ENCODE data around the gene ADAMTS17. TPM values are rescaled to one million over a fixed set of nuclear protein-coding genes. Genes with fewer than 3 reads are reported as not detected.
A peak's percentile ranks its signal among the peaks of the same experiment; 100 is the strongest.
"Not testable (repeated sequence)": the region's sequence is repeated elsewhere in the genome, so short reads cannot be mapped to it uniquely, and the experiment has no call there.

The ADAMTS17 gene
- total and polyA plus RNA-seq, 4 experiments from 2014 or later: 2.1 to 6.2 (median 4.8) TPM

DNA sequence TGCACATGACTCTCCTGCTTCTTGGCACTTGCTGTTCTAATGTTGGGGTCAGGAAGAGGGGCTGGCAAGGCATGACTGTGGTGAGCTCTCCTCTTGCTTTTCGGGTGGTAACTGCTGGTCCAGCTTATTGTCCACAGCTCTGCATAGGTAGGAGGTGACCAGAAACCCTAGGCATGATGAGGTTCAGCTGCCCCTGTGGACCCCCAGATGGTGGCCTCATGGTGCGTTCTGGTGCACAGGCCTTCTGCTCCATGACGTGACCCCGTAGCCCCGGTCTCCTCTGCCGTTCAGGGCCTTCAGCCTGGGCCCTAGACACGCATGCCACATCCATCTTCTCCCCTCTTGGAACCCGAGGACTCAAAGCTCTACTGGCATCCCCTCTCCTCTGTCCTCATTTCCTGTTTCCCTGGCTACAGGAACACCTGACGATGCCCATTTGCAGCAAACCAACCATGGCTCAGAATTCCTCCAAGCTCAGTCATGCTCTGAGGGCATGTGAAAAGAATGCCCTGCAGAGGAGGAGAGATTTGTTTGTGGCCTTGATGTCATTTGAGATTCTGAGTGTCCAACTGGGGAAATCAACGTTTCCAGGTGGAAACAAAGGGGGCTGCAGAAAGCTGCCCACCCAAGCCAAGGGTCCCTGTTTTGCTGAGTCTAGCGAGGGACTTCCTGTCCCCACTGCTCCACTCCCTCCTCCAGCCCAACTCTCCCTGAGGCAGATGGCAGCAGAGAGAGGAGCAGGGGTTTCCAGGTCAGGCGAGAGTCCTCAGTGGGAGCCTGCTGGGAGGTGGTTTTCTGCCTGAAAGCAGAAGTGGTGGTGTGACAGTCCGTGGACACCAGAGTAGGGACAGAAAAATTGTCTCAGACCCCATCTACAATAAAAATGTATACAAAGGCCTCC is 409.8 kb downstream of the ADAMTS17 start:
- Mint-ChIP-seq H3K27ac (peak overlapping the region in 1 of 7 donors; percentile 35), H3K27me3 (peaks cover 2% of the 10 kb centered on the region in 2 donors), H3K4me3 (no peak overlapping the region), H3K4me1 (peaks cover 3 to 16% (median 10%) of the 10 kb centered on the region in 4 donors), H3K36me3 (peaks cover 0 to 1% of the 10 kb centered on the region in 2 donors), H3K9me3 (peaks cover 0 to 3% (median 0%) of the 10 kb centered on the region in 8 donors)
- POLR2A ChIA-PET (ENCODE audit: partially characterized antibody): interaction anchor here (1.4 kb wide), 1 partner anchor 407 kb away, joined by 3 read pairs; no protein-coding TSS in a partner anchor
- H3K27me3 ChIP-seq (ENCODE audit: insufficient read depth, low read length): no peaks in the 10 kb centered on the region
- no peak overlapping the region for H3K27ac ChIP-seq (ENCODE audit: low read depth, low read length)
- intact Hi-C loops (cut with micrococcal nuclease): no loop called here
- H3K4me1 ChIP-seq (ENCODE audit: insufficient read depth, low read length): peaks cover 10% of the 10 kb centered on the region
- CTCF ChIA-PET (ENCODE audit: partially characterized antibody): interaction anchor here (4.6 to 5.7 kb wide), 2 partner anchors 407 to 419 kb away, joined by 56 to 77 read pairs; no protein-coding TSS in a partner anchor
- no peaks in the 10 kb centered on the region for H3K9me3 ChIP-seq (ENCODE audit: control insufficient read depth in 1 of 2, low read length in 2 of 2)
- DNase-seq: no peak
- no peak overlapping the region for H3K4me3 ChIP-seq (ENCODE audit: low read length in 2 of 2)
- H3K36me3 ChIP-seq (ENCODE audit: insufficient read depth, low read length): no peaks in the 10 kb centered on the region

DNA sequence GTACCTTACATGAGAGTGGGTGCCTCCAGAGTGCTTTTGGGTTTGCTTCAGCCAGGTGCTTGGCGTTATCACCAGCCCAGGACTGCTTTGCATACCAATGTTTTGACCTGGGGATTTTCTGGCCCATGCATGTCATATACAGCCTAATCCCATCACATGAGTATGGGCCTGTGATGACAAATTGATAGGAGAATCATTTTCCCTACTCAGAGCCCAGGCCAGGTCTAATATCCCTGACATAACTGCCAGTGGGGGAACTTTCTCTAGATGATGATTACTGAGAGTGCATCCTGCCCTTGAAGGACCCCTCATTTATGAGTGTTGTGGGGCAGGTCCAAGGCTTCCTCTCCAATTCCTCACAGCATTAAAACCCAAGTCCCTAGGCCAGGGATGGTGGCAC is 411.1 kb downstream of the ADAMTS17 start:
- Histone ChIP-seq H3K27ac (ENCODE audit: low read depth, low read length) (no peak overlapping the region), H3K4me3 (ENCODE audit: low read length in 2 of 2) (no peak overlapping the region), H3K4me1 (ENCODE audit: insufficient read depth, low read length) (peaks cover 13% of the 10 kb centered on the region), H3K27me3 (ENCODE audit: insufficient read depth, low read length) (no peaks in the 10 kb centered on the region), H3K36me3 (ENCODE audit: insufficient read depth, low read length) (no peaks in the 10 kb centered on the region), H3K9me3 (ENCODE audit: control insufficient read depth in 1 of 2, low read length in 2 of 2) (no peaks in the 10 kb centered on the region)
- no peak for DNase-seq
- Mint-ChIP-seq H3K36me3 (peaks cover 0 to 3% of the 10 kb centered on the region in 2 donors), H3K4me3 (peak overlapping the region in 2 of 8 donors; percentile 10 to 15), H3K27ac (no peak overlapping the region), H3K4me1 (peaks cover 7 to 22% (median 14%) of the 10 kb centered on the region in 4 donors), H3K27me3 (peaks cover 0 to 2% of the 10 kb centered on the region in 2 donors), H3K9me3 (peaks cover 0 to 8% (median 0%) of the 10 kb centered on the region in 8 donors)
- ChIA-PET CTCF (ENCODE audit: partially characterized antibody) (interaction anchor here (4.6 to 5.7 kb wide), 2 partner anchors 408 to 420 kb away, joined by 56 to 77 read pairs; no protein-coding TSS in a partner anchor), POLR2A (ENCODE audit: partially characterized antibody) (no interaction called here)
- intact Hi-C loops (cut with micrococcal nuclease): no loop called here

DNA sequence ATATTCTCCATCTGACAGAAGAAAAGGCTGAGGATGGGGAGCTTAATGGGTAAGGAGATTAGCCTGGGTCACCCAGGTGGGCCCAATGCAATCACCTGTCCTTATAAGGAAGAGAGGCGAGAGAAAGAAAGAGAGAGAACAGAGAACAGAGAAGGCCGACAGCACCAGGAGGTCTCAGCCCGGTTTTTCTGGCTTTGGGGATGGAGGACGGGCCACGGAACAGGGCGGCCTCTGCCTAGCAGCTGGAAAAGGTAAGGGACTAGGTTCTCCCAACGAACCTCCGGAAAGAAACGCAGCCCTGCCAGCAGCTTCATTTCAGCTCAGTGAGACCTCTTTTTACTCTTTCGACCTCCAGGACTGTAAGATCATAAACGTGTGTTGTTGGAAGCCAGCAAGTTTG is 412.5 kb downstream of the ADAMTS17 start:
- Histone ChIP-seq H3K4me3 (ENCODE audit: low read length in 2 of 2) (no peak overlapping the region), H3K9me3 (ENCODE audit: control insufficient read depth in 1 of 2, low read length in 2 of 2) (no peaks in the 10 kb centered on the region), H3K36me3 (ENCODE audit: insufficient read depth, low read length) (no peaks in the 10 kb centered on the region), H3K4me1 (ENCODE audit: insufficient read depth, low read length) (peaks cover 18% of the 10 kb centered on the region), H3K27me3 (ENCODE audit: insufficient read depth, low read length) (no peaks in the 10 kb centered on the region), H3K27ac (ENCODE audit: low read depth, low read length) (peak overlapping the region; percentile 62)
- DNase-seq: no peak
- Mint-ChIP-seq H3K27me3 (no peaks in the 10 kb centered on the region), H3K4me3 (peak overlapping the region in 7 of 8 donors; percentile 26 to 94 (median 50)), H3K4me1 (peaks cover 9 to 27% (median 17%) of the 10 kb centered on the region in 4 donors), H3K36me3 (peaks cover 0 to 3% of the 10 kb centered on the region in 2 donors), H3K27ac (peak overlapping the region; percentile 35 to 97 (median 93)), H3K9me3 (peaks cover 0 to 8% (median 0%) of the 10 kb centered on the region in 8 donors)
- CTCF ChIA-PET (ENCODE audit: partially characterized antibody): interaction anchor here (0.7 to 5.7 kb wide), 12 partner anchors 10 to 1079 kb away, joined by 3 to 77 read pairs (median 4); partner anchors contain the start of gene ADAMTS17
- POLR2A ChIA-PET (ENCODE audit: partially characterized antibody): interaction anchor here (0.8 to 2.0 kb wide), 9 partner anchors 202 to 679 kb away, joined by 3 to 24 read pairs (median 4); no protein-coding TSS in a partner anchor
- intact Hi-C loops (cut with micrococcal nuclease): loop anchor here (2.0 to 10.0 kb wide), 10 partner anchors 114 to 1078 kb away; partner anchors contain the start of genes LYSMD4 and MEF2A

DNA sequence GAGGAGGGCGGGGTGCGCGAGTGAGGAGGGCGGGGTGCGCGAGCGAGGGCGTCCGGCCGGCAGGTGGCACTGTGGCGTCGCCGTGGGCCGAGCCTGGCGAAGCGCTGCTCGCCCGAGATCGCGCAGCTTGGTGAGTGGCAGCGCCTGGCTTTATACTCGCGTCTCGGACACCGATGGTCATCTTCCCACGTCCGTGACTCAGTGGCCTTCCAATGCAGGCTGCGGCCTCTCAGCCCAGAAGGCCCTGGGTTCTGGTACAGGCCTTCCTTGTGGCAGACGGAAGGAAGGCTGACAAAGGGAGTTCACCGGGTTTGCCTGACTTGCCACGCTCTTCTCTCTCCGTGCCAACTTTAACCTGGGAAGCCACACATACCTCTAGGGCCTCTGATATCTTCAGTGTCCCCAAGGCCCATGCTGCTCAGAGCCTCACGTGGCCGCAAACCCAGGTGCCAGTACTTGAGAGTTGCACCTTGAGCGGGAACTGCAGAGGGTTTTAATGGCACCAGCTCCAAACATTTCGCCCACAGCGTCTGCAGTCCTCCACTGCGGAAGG is 413.3 kb downstream of the ADAMTS17 start:
- POLR2A ChIA-PET (ENCODE audit: partially characterized antibody): interaction anchor here (0.6 to 2.0 kb wide), 13 partner anchors 203 to 678 kb away, joined by 3 to 24 read pairs (median 3); partner anchors contain the start of genes ADAMTS17, ASB7 and LINS1
- peak overlapping the region; percentile 88 to 97 (median 93) for H3K27ac Mint-ChIP-seq
- CTCF ChIA-PET (ENCODE audit: partially characterized antibody): interaction anchor here (0.9 to 5.7 kb wide), 12 partner anchors 10 to 1080 kb away, joined by 3 to 77 read pairs (median 4); no protein-coding TSS in a partner anchor
- H3K9me3 Mint-ChIP-seq: peaks cover 0 to 8% (median 0%) of the 10 kb centered on the region in 8 donors
- peaks cover 18% of the 10 kb centered on the region for H3K4me1 ChIP-seq (ENCODE audit: insufficient read depth, low read length)
- H3K27ac ChIP-seq (ENCODE audit: low read depth, low read length): peak overlapping the region; percentile 62
- H3K27me3 ChIP-seq (ENCODE audit: insufficient read depth, low read length): no peaks in the 10 kb centered on the region
- H3K36me3 Mint-ChIP-seq: peaks cover 0 to 3% of the 10 kb centered on the region in 2 donors
- H3K4me3 ChIP-seq (ENCODE audit: low read length in 2 of 2): peak overlapping the region; percentile 74 to 78
- DNase-seq: peak; percentile 79 to 90 (median 88)
- no peaks in the 10 kb centered on the region for H3K36me3 ChIP-seq (ENCODE audit: insufficient read depth, low read length)
- intact Hi-C loops (cut with micrococcal nuclease): loop anchor here (2.0 to 10.0 kb wide), 10 partner anchors 114 to 1078 kb away; partner anchors contain the start of genes LYSMD4 and MEF2A
- H3K4me1 Mint-ChIP-seq: peaks cover 9 to 27% (median 17%) of the 10 kb centered on the region in 4 donors
- peak overlapping the region; percentile 88 to 94 (median 90) for H3K4me3 Mint-ChIP-seq
- H3K27me3 Mint-ChIP-seq: peaks cover 2 to 4% of the 10 kb centered on the region in 2 donors
- H3K9me3 ChIP-seq (ENCODE audit: control insufficient read depth in 1 of 2, low read length in 2 of 2): no peaks in the 10 kb centered on the region

DNA sequence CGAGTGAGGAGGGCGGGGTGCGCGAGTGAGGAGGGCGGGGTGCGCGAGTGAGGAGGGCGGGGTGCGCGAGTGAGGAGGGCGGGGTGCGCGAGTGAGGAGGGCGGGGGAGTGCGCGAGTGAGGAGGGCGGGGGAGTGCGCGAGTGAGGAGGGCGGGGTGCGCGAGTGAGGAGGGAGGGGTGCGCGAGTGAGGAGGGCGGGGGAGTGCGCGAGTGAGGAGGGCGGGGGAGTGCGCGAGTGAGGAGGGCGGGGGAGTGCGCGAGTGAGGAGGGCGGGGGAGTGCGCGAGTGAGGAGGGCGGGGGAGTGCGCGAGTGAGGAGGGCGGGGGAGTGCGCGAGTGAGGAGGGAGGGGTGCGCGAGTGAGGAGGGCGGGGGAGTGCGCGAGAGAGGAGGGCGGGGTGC is 415.2 kb downstream of the ADAMTS17 start:
- H3K4me1 ChIP-seq (ENCODE audit: insufficient read depth, low read length): peaks cover 18% of the 10 kb centered on the region
- not testable (repeated sequence) for H3K27ac ChIP-seq (ENCODE audit: low read depth, low read length); H3K9me3 ChIP-seq (ENCODE audit: control insufficient read depth in 1 of 2, low read length in 2 of 2); H3K36me3 ChIP-seq (ENCODE audit: insufficient read depth, low read length); H3K4me3 Mint-ChIP-seq; H3K9me3 Mint-ChIP-seq; H3K36me3 Mint-ChIP-seq; H3K4me3 ChIP-seq (ENCODE audit: low read length in 2 of 2); H3K27me3 ChIP-seq (ENCODE audit: insufficient read depth, low read length); H3K27me3 Mint-ChIP-seq
- POLR2A ChIA-PET (ENCODE audit: partially characterized antibody): interaction anchor here (1.0 to 2.4 kb wide), 5 partner anchors 24 to 1797 kb away, joined by 3 to 13 read pairs (median 3); partner anchors contain the start of genes ASB7, CHSY1, LINS1 and LYSMD4
- peak overlapping the region in 1 of 7 donors; percentile 93 for H3K27ac Mint-ChIP-seq
- H3K4me1 Mint-ChIP-seq: peaks cover 9 to 27% (median 17%) of the 10 kb centered on the region in 4 donors
- intact Hi-C loops (cut with micrococcal nuclease): loop anchor here (5.0 to 10.0 kb wide), 3 partner anchors 112 to 359 kb away; partner anchors contain the start of genes LYSMD4 and MEF2A
- CTCF ChIA-PET (ENCODE audit: partially characterized antibody): interaction anchor here (1.1 to 3.2 kb wide), 6 partner anchors 170 to 698 kb away, joined by 3 to 41 read pairs (median 6); no protein-coding TSS in a partner anchor
- DNase-seq: peak in 1 of 5 donors; percentile 47

DNA sequence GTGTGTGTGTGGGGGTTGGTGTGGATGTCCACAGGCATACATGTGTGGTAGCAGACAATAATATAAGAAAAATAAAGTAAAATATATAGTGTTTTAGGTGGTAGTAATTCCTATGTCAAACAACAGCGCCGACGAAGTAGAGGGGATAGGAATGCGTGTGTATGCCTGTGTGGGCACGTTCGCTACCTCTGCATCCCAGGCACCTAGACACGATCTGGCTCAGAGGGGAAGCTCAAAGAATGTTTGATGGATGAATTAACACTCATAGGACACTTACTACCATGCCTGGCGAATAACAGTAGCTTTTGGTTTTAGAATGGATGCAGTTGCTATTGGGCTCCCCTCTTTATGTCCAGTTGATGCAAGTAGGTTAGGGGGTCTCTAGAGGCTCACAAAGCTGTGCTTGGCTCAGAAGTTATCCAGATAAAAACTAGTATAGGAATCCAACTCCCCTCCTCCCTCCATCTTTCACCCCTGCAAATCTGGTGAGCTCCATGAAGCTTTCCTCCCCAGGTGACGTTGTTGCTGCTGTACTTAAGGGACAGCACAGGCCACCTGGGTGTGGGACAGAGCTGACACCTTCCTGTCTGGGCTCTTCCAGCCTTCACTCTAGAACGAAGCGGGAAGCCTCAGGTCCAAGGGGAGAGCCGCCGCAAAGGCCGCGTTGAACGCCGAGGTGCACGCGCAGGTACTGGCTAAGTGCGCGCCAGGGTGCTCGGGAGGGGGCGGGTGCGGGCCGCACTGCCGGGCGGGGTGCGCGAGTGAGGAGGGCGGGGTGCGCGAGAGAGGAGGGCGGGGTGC is 415.9 kb downstream of the ADAMTS17 start:
- H3K36me3 ChIP-seq (ENCODE audit: insufficient read depth, low read length): no peaks in the 10 kb centered on the region
- peaks cover 18% of the 10 kb centered on the region for H3K4me1 ChIP-seq (ENCODE audit: insufficient read depth, low read length)
- peak overlapping the region; percentile 59 for H3K27ac ChIP-seq (ENCODE audit: low read depth, low read length)
- H3K4me1 Mint-ChIP-seq: peaks cover 9 to 27% (median 17%) of the 10 kb centered on the region in 4 donors
- H3K9me3 ChIP-seq (ENCODE audit: control insufficient read depth in 1 of 2, low read length in 2 of 2): no peaks in the 10 kb centered on the region
- peaks cover 0 to 8% (median 0%) of the 10 kb centered on the region in 8 donors for H3K9me3 Mint-ChIP-seq
- H3K27me3 ChIP-seq (ENCODE audit: insufficient read depth, low read length): peaks cover 10% of the 10 kb centered on the region
- CTCF ChIA-PET (ENCODE audit: partially characterized antibody): interaction anchor here (0.7 to 3.2 kb wide), 8 partner anchors 170 to 699 kb away, joined by 3 to 41 read pairs (median 6); partner anchors contain the start of gene ADAMTS17
- peak overlapping the region; percentile 92 to 95 (median 93) for H3K27ac Mint-ChIP-seq
- H3K27me3 Mint-ChIP-seq: peaks cover 6 to 7% of the 10 kb centered on the region in 2 donors
- peak overlapping the region; percentile 44 to 66 for H3K4me3 ChIP-seq (ENCODE audit: low read length in 2 of 2)
- peaks cover 0 to 3% of the 10 kb centered on the region in 2 donors for H3K36me3 Mint-ChIP-seq
- peak; percentile 71 to 85 (median 77) for DNase-seq
- POLR2A ChIA-PET (ENCODE audit: partially characterized antibody): interaction anchor here (0.7 to 2.4 kb wide), 10 partner anchors 23 to 1798 kb away, joined by 3 to 13 read pairs (median 3); partner anchors contain the start of genes ASB7, CHSY1, LINS1 and LRRC28
- intact Hi-C loops (cut with micrococcal nuclease): loop anchor here (5.0 to 10.0 kb wide), 3 partner anchors 111 to 359 kb away; partner anchors contain the start of genes LYSMD4 and MEF2A
- H3K4me3 Mint-ChIP-seq: peak overlapping the region; percentile 86 to 91 (median 88)

All from CD4-positive, alpha-beta memory T cell (primary cell).